ENCODE data around the gene DIS3L2.

GRCh38 chr2:232240906-232241305, 279.4 kb downstream of the DIS3L2 start:
- TF ChIP-seq CTCF (conservative IDR thresholded peaks at IDR 0.05; ENCODE audit: low read length) (no peak), EZH2phosphoT487 (IDR thresholded peaks at IDR 0.05; ENCODE audit: borderline replicate concordance, low read depth, low read length) (no peak)

Data from OCI-LY7 (cell line).